Measurements from ENCODE around the gene ACOXL. TPM values are rescaled to one million over a fixed set of nuclear protein-coding genes. Genes with fewer than 3 reads are reported as not detected.
A peak's percentile ranks its signal among the peaks of the same experiment; 100 is the strongest.
"Not testable (repeated sequence)": the region's sequence is repeated elsewhere in the genome, so short reads cannot be mapped to it uniquely, and the experiment has no call there.

Gene ACOXL
- total RNA-seq, 1 donor from 2014 or later = not detected

GRCh38 chr2:110929528-110929927 is 197.2 kb downstream of the ACOXL start:
- no peak for DNase-seq

GRCh38 chr2:110931648-110932047 is 199.3 kb downstream of the ACOXL start:
- peak; percentile 31 for DNase-seq

GRCh38 chr2:110933420-110933819 is 201.0 kb downstream of the ACOXL start:
- no peak for DNase-seq

GRCh38 chr2:110934948-110935347 is 202.6 kb downstream of the ACOXL start:
- no peak for DNase-seq

- DNase-seq = no peak
These were observed 208.1 kb downstream of the ACOXL start for GRCh38 chr2:110940376-110940910.

GRCh38 chr2:110941226-110941625 is 208.9 kb downstream of the ACOXL start:
- DNase-seq = no peak

- no peak for DNase-seq
These were observed 210.8 kb downstream of the ACOXL start for GRCh38 chr2:110943070-110943634.

- peak; percentile 69 for DNase-seq
These were observed 214.5 kb downstream of the ACOXL start for GRCh38 chr2:110946902-110947301.

- peak; percentile 76 for DNase-seq
These were observed 215.8 kb downstream of the ACOXL start for GRCh38 chr2:110948027-110948674.

- peak; percentile 16 for DNase-seq
These were observed 217.9 kb downstream of the ACOXL start for GRCh38 chr2:110950281-110950680.

GRCh38 chr2:110955045-110955444 is 222.7 kb downstream of the ACOXL start:
- DNase-seq = no peak

- DNase-seq = no peak
These were observed 223.2 kb downstream of the ACOXL start for GRCh38 chr2:110955556-110955955.

- no peak for DNase-seq
These were observed 224.9 kb downstream of the ACOXL start for GRCh38 chr2:110957293-110957692.

- DNase-seq = no peak
These were observed 226.2 kb downstream of the ACOXL start for GRCh38 chr2:110958346-110959119.

GRCh38 chr2:110959198-110959597 is 226.8 kb downstream of the ACOXL start:
- no peak for DNase-seq

GRCh38 chr2:110960281-110960680 is 227.9 kb downstream of the ACOXL start:
- DNase-seq = no peak

GRCh38 chr2:110960954-110961353 is 228.6 kb downstream of the ACOXL start:
- DNase-seq = no peak

- not testable (repeated sequence) for DNase-seq
These were observed 229.3 kb downstream of the ACOXL start for GRCh38 chr2:110961643-110962042.

GRCh38 chr2:110969696-110970095 is 237.3 kb downstream of the ACOXL start:
- no peak for DNase-seq

GRCh38 chr2:110970201-110970600 is 237.8 kb downstream of the ACOXL start:
- no peak for DNase-seq

- DNase-seq = no peak
These were observed 239.4 kb downstream of the ACOXL start for GRCh38 chr2:110971811-110972210.

- DNase-seq = no peak
These were observed 240.9 kb downstream of the ACOXL start for GRCh38 chr2:110973262-110973661.

- peak; percentile 45 for DNase-seq
These were observed 245.0 kb downstream of the ACOXL start for GRCh38 chr2:110977403-110977802.

Data from tongue (tissue), 2 donors.